GM19193 (cell line): ENCODE results near the gene ADAMTS6.

Source experiments
- POLR2A ChIP-seq: IDR thresholded peaks from 4 replicates; pipeline ENCODE4 v1.6.1; 2011; ENCODE audit not compliant: insufficient read depth, insufficient read length; ENCODE audit errors: extremely low read depth

The ADAMTS6 gene, protein sequence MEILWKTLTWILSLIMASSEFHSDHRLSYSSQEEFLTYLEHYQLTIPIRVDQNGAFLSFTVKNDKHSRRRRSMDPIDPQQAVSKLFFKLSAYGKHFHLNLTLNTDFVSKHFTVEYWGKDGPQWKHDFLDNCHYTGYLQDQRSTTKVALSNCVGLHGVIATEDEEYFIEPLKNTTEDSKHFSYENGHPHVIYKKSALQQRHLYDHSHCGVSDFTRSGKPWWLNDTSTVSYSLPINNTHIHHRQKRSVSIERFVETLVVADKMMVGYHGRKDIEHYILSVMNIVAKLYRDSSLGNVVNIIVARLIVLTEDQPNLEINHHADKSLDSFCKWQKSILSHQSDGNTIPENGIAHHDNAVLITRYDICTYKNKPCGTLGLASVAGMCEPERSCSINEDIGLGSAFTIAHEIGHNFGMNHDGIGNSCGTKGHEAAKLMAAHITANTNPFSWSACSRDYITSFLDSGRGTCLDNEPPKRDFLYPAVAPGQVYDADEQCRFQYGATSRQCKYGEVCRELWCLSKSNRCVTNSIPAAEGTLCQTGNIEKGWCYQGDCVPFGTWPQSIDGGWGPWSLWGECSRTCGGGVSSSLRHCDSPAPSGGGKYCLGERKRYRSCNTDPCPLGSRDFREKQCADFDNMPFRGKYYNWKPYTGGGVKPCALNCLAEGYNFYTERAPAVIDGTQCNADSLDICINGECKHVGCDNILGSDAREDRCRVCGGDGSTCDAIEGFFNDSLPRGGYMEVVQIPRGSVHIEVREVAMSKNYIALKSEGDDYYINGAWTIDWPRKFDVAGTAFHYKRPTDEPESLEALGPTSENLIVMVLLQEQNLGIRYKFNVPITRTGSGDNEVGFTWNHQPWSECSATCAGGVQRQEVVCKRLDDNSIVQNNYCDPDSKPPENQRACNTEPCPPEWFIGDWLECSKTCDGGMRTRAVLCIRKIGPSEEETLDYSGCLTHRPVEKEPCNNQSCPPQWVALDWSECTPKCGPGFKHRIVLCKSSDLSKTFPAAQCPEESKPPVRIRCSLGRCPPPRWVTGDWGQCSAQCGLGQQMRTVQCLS (N-terminal part only)

DNA sequence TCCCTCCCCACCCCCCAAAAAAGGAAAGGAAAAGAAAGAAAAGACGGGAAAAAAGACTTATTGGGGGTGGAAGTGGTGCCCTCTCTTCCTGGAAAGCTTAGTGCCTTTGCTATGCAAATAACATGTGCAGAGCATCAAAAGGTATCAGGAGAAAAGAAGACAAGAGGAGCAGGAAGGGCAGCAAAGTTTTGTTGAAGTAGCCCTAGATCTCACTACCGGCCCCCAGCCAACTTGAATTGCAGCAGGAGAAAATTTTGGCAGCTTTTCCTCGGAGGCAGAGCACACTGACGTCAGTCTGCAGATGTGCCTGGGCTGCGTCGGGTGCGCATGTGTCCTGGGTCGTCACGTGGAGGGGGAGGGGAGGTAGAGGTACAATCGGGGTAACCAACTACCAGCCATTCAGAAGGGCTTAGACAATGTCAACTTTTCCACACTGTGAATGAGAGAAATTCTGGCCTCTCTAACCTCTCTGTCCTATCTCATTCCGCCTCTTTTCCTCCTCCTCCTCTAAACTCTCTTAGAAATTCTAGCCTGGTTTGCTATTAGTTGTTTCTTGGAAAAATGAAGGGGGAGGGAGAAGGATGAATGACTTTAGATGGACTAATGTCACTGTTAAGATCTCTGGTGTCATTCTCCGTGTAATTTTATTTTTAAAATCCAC, at the start of gene ADAMTS6:
Gene ADAMTS6, minus strand, starts transcription at position 286 of the 661 bp plus-strand sequence. CDS start 8,247 bp downstream, outside the sequence.
- TF ChIP-seq POLR2A, result peak; percentile 52

DNA sequence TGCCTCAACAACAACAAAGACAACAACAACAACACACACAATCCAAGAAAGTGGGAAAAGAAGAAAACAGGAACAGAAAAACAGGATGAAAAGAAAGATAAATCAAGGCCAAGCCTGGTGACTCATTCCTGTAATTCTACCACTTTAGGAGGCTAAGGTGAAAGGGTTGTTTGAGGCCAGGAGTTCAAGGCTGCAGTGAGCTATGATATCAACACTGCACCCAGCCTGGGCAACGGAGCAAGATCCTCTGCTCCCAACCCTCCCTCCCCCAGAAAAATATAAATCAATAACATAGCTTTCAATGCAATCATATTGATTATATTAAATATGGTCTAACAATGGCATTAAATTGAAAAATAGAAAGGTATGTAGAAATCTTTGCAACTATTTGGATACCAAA, 49.2 kb upstream of the ADAMTS6 start:
- TF ChIP-seq POLR2A, result no peak

DNA sequence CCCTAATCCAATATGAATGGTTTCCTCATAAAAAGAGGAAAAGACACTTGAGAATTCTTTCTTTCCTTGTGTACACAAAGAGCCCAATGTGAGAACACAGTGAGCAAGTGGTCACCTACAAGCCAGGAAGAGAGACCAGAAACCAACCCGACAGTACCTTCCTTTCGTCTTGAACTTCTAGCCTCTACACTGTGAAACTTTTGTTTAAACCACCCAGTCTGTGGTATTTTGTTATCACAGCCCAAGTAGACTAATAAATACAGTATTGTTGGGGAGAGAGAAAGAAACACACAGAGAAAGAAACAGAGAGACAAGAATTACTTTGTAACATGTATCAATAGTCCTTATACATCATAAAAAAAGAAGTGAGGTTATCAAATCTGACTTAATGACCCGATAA, 44.0 kb upstream of the ADAMTS6 start:
- TF ChIP-seq POLR2A, result no peak

DNA sequence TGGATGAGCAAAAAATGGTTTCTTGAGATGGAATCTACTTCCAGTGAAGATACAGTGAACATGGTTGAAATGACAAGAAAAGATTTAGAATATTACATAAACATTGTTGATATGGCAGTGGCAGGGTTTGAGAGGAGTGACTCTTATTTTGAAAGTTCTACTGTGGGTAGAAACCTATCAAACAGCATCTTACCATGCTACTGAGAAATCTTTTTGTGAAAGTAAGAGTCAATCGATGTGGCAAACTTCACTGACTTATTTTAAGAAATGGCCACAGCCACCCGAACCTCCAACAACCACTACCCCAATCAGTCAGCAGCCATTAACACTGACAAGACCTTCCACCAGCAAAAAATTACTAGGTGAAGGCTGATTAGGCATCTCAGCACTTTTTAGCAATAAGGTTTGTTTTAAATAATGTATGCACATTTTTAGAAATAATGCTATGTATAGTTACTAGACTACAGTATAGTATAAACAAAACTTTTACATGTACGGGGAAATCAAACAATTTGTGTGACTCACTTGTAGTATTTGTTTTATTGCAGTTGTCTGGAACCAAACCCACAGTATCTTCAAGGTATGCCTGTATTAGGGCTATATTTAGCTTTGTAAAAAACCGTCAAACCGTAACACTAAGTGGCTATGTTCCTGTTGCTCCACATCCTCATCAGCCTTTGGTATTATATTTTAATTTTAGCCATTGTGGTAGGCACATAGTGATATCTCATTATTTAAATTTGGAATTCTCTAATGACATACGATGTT, 30.6 kb upstream of the ADAMTS6 start:
- TF ChIP-seq POLR2A, result no peak

DNA sequence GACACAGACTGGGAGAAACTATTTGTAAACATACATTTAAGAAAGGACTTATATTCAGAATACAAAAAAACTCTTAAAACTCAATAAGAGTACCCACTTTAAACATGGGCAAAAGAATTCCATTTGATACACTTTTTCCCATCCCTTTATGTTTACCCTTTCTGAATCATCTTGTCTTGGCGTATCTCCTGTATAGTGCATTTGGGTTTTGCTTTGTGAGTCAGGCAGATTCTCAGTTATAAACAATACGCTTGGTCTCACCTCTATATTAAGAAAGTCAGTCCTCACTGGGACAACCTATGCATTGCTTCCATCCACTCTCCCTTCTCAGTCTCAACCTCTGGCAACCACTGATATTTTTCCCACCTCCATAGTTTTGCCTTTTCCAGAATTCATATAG, 27.3 kb upstream of the ADAMTS6 start:
- TF ChIP-seq POLR2A, result no peak

DNA sequence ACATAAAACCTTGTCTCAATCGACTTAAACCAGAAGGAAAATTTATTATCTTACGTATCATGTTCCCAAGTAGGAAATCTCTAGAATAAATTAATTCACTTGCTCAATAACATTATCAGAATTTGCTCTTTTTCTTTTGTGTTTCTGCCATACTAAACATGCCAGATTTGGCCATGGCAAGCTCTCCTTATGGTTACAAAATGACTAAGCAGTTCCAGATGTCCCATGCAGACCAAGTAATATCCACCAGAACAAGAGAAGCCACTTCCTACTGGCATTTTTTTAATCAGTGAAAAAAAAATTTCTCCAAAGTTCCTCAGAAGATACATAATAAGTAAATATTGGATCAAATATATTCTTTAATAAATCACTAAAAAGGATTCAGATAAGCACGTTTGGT, 25.2 kb upstream of the ADAMTS6 start:
- no peak for TF ChIP-seq POLR2A

DNA sequence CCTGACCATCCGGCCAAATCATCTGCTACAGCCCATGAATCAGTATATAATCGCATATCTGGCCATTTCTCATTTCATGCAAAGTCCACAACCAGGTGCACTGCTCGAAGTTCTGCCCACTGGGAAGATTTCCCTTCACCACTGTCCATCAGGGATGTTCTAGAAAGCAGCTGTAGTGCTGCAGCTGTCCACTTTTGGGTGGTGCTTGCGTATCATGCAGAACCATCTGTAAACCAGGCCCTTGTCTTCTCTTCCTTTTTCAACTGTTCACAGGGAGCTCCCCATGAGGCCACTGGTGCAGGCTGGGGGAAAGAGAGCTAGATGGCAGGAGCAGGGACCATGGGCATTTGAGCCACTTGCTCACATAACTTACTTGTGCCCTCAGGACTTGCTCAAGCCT, 7.4 kb upstream of the ADAMTS6 start:
- TF ChIP-seq POLR2A, result no peak

DNA sequence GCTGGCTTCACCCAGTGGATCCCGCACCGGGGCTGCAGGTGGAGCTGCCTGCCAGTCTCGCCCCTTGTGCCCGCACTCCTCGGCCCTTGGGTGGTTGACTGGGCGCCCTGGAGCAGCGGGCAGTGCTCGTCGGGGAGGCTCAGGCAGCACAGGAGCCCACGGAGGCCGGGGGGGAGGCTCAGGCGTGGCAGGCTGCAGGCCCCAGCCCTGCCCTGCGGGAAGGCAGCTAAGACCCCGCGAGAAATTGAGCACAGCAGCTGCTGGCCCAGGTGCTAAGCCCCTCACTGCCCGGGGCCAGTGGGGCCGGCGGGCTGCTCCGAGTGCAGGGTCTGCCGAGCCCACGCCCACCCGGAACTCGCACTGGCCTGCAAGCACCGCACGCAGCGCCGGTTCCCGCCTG, 3.7 kb upstream of the ADAMTS6 start:
- no peak for TF ChIP-seq POLR2A

DNA sequence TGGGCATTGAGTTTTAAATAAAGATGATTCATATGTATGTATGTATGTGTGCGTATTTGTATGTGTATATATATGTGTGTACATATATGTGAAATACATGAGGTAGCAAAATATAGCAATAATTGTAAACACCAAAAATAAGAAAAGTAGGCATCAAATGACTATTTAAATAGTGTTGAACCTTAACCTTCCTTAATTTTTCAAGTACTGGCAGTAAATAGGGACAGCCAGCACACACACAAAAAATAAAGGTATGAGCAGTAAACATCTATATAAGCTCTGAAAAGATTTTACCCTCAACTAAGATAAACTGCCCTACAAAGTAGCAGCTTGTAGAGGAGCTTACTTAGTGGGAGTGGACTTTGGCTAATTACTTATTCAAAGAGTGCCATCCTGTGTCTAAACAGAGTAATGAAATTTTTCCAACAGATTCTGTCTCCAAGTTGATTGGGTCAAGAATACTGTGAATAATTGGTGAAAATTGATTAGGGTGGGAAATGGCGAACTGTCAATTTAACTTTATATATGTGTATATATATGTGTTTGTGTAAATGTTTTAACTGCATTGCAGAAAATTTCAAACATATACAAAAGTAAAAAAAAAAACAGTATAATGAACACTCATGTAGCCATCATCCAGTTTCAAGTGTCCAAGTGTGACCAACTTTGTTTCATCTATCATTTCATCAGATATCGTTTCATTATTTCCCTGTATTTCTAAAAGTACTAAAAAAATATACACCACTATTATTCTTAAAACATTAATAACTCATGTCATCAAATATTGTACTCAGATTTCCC, 2.0 kb upstream of the ADAMTS6 start:
- TF ChIP-seq POLR2A, result no peak

DNA sequence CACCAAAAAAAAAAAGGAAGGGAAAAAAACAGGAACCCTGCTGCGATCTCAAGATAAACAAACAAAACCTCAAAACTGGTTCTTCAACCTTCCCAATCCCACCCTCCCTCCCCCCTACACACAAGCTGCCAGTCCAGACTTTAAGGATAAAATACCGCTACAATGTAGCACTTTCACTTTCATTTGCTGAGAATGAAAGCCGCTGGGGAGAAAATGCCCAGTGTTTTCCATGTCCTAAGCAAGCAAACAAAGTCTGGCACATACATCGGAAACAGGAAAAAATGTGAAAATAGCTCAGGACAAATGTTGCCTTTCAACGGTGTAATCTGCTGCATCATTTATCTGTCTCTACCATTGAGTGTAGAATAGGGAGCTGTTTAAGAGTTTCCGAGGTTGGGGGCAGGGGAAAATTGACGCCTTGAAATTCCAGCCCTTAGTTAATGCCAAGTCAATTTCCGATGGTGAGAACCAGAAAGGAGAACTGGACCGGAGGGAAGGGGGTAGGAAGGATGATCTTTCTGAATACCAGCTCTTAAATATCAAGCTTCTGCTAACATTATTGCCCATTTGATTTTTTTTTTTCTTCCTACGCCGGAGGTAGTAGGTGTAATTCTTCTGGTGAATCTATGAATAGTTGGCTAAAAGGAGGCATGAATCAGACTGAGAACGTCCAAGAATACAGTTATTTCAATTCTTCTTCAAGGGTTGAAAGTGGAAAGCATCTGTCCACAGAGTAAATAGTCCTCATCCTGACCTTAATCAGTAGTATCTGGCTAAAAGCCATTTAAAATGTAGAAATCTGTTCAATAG, 1.2 kb upstream of the ADAMTS6 start:
- no peak for TF ChIP-seq POLR2A

DNA sequence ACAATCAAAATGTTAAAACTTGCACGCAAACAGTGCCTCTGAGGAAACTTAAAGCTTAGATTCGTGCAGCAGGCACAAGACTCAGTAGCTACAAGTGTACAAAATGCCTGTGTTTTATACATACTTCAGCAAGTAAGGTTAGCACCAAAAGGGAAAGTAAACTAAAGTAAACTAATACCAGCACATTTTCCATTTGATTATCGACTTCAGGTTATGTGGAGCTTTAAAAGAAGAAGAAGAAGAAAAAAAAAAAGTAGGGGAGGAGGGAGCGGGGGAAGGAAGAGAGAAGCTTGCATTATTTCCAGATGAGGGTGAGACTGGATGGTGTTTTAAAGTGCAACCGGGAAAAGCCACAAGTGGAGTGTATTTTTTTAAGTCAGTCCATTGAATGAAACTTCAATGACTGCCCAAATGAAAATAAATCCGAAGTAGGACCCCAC, 596 bp upstream of the ADAMTS6 start:
- TF ChIP-seq POLR2A, result no peak

DNA sequence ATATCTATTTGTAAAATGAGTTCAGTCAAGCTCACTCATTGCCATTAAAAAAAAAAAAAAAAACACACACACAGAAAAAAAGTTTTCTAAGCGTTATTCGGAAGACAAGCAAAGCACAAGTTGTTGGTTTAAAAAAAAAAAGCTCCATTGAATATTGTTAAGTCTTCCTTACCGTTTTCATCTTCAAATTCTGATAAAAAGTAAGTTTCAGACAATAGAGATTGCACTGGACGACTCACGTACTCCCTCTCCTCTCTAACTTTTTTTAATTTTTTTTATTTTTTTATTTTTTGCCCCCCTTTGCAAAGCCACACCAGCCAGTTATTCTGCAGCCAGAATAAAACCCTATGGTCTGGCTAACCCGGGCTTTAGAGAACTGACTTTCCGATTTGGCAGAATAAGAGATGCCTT, 544 bp downstream of the ADAMTS6 start:
- TF ChIP-seq POLR2A, result no peak
